ENCODE data around the gene PCDH1.
"Not testable (repeated sequence)": the region's sequence is repeated elsewhere in the genome, so short reads cannot be mapped to it uniquely, and the experiment has no call there.

PCDH1 gene

DNA sequence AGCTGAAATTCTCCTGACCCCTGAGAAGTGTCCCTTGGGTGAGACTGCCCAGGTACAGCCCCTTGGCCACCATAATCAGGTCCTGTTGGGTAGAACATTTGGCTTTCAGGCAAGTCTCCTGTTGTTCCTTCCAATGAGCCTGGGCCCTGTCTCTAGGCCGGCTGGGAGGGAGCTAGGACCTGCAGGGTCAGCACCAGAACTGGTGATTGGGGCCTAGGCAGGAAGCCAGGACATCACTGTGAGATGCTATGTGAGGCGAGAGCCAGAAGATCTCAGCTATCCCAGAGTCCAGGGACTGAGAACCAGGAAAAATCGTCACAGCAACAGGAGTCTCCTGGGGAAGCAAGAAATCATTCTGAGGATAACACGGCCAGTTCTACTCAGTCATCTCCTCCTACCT, 51.5 kb downstream of the PCDH1 start:
- no peak overlapping the region for H3K27ac ChIP-seq (ENCODE audit: low read depth, low read length)
- no peak overlapping the region for H3K4me3 ChIP-seq (ENCODE audit: low read length)
- no peak overlapping the region for H3K9ac ChIP-seq (ENCODE audit: low read length)

GRCh38 chr5:141825791-141826560, 52.2 kb downstream of the PCDH1 start:
- no peak overlapping the region for H3K9ac ChIP-seq (ENCODE audit: low read length)
- no peak overlapping the region for H3K4me3 ChIP-seq (ENCODE audit: low read length)
- H3K36me3 ChIP-seq (ENCODE audit: control insufficient read depth, insufficient read depth, low read length) = no peaks in the 10 kb centered on the region
- H3K27me3 ChIP-seq (ENCODE audit: control insufficient read depth, insufficient read depth, low read length) = no peaks in the 10 kb centered on the region
- H3K27ac ChIP-seq (ENCODE audit: low read depth, low read length) = no peak overlapping the region
- H3K4me1 ChIP-seq (ENCODE audit: control insufficient read depth, insufficient read depth, low read length) = no peaks in the 10 kb centered on the region

More for the DNA sequence above, 51.5 kb downstream of the PCDH1 start:
- no peaks in the 10 kb centered on the region for H3K4me1 ChIP-seq (ENCODE audit: control insufficient read depth, insufficient read depth, low read length)
- no peaks in the 10 kb centered on the region for H3K36me3 ChIP-seq (ENCODE audit: control insufficient read depth, insufficient read depth, low read length)
- H3K27me3 ChIP-seq (ENCODE audit: control insufficient read depth, insufficient read depth, low read length) = no peaks in the 10 kb centered on the region

DNA sequence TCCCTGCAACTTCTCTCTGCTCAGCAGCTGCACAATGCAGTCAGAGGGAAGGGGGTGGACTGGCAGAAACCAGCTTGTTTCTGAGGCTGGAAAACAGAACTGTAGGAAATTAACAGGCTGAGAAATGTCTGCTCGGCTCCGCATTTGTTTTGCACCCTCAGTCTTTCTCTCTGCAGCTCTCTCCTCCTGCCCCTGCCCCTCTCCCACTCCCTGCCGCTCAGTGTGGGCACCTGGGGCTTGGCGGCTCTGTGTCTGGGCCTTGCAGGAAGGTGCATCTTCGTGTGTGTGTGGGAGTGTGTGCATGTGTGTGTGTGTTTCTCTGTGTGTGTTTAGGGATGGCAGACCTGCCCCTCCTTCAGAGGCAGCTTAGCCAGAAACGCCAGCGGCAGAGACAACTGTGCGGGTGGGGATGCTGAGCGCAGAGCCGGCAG, 53.0 kb downstream of the PCDH1 start:
- H3K36me3 ChIP-seq (ENCODE audit: control insufficient read depth, insufficient read depth, low read length) = no peaks in the 10 kb centered on the region
- H3K4me3 ChIP-seq (ENCODE audit: low read length) = no peak overlapping the region
- H3K27me3 ChIP-seq (ENCODE audit: control insufficient read depth, insufficient read depth, low read length) = no peaks in the 10 kb centered on the region
- H3K9ac ChIP-seq (ENCODE audit: low read length) = no peak overlapping the region
- H3K4me1 ChIP-seq (ENCODE audit: control insufficient read depth, insufficient read depth, low read length) = no peaks in the 10 kb centered on the region
- H3K27ac ChIP-seq (ENCODE audit: low read depth, low read length) = no peak overlapping the region

DNA sequence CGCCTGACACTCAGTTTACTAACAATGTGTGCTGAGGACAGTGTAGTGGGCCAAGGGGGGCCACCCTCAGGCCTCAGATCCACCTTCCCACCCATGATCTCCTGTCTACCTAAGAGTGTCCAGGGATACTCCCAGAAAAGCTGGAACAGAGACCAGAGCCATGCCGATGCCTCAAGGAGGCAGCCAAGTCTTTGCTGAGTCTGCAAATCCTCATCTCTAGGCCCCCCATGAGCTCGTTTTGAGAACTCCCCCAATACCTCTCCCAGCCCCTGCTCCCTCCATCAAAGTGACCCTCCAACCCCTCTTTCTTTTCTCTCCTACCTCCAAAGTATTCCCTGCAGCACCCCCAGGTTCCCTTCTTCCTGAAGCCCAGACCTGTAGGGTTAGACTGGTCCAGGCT, 53.5 kb downstream of the PCDH1 start:
- Histone ChIP-seq H3K9ac (ENCODE audit: low read length) (no peak overlapping the region), H3K4me3 (ENCODE audit: low read length) (no peak overlapping the region), H3K36me3 (ENCODE audit: control insufficient read depth, insufficient read depth, low read length) (no peaks in the 10 kb centered on the region), H3K4me1 (ENCODE audit: control insufficient read depth, insufficient read depth, low read length) (no peaks in the 10 kb centered on the region), H3K27ac (ENCODE audit: low read depth, low read length) (no peak overlapping the region), H3K27me3 (ENCODE audit: control insufficient read depth, insufficient read depth, low read length) (no peaks in the 10 kb centered on the region)

DNA sequence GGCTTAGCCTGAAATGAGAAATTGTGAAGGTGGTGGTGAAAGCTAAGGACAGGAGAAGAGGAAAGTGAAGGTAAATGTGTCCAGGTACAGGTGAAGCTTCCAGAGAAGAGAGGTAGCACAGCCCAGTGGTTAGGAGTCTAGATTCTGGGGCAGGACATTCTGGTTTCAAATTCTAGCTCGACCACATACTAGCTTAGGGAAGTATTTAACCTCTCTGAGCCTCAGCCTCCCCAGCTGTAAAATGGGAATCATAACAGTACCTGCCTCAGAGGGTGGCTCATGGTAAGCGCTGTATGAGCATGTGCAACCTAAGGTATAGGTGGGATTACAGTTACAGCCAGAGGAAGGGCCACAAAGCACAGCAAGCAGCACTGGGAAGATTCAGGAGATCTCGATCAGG, 55.2 kb downstream of the PCDH1 start:
- no peaks in the 10 kb centered on the region for H3K36me3 ChIP-seq (ENCODE audit: control insufficient read depth, insufficient read depth, low read length)
- H3K4me3 ChIP-seq (ENCODE audit: low read length) = no peak overlapping the region
- no peaks in the 10 kb centered on the region for H3K27me3 ChIP-seq (ENCODE audit: control insufficient read depth, insufficient read depth, low read length)
- H3K27ac ChIP-seq (ENCODE audit: low read depth, low read length) = no peak overlapping the region
- H3K4me1 ChIP-seq (ENCODE audit: control insufficient read depth, insufficient read depth, low read length) = no peaks in the 10 kb centered on the region
- no peak overlapping the region for H3K9ac ChIP-seq (ENCODE audit: low read length)

- Histone ChIP-seq H3K4me3 (ENCODE audit: low read length) (no peak overlapping the region), H3K4me1 (ENCODE audit: control insufficient read depth, insufficient read depth, low read length) (no peaks in the 10 kb centered on the region), H3K27ac (ENCODE audit: low read depth, low read length) (no peak overlapping the region), H3K9ac (ENCODE audit: low read length) (no peak overlapping the region), H3K36me3 (ENCODE audit: control insufficient read depth, insufficient read depth, low read length) (no peaks in the 10 kb centered on the region), H3K27me3 (ENCODE audit: control insufficient read depth, insufficient read depth, low read length) (no peaks in the 10 kb centered on the region)
Observed at GRCh38 chr5:141822144-141822543, 56.1 kb downstream of the PCDH1 start.

- Histone ChIP-seq H3K4me3 (ENCODE audit: low read length) (no peak overlapping the region), H3K27me3 (ENCODE audit: control insufficient read depth, insufficient read depth, low read length) (no peaks in the 10 kb centered on the region), H3K27ac (ENCODE audit: low read depth, low read length) (no peak overlapping the region), H3K9ac (ENCODE audit: low read length) (no peak overlapping the region), H3K36me3 (ENCODE audit: control insufficient read depth, insufficient read depth, low read length) (no peaks in the 10 kb centered on the region), H3K4me1 (ENCODE audit: control insufficient read depth, insufficient read depth, low read length) (no peaks in the 10 kb centered on the region)
Observed at GRCh38 chr5:141821430-141821925, 56.7 kb downstream of the PCDH1 start.

GRCh38 chr5:141820686-141821085, 57.5 kb downstream of the PCDH1 start:
- not testable (repeated sequence) for H3K4me3 ChIP-seq (ENCODE audit: low read length); H3K27ac ChIP-seq (ENCODE audit: low read depth, low read length); H3K27me3 ChIP-seq (ENCODE audit: control insufficient read depth, insufficient read depth, low read length); H3K4me1 ChIP-seq (ENCODE audit: control insufficient read depth, insufficient read depth, low read length); H3K9ac ChIP-seq (ENCODE audit: low read length); H3K36me3 ChIP-seq (ENCODE audit: control insufficient read depth, insufficient read depth, low read length)

GRCh38 chr5:141817631-141818030, 60.6 kb downstream of the PCDH1 start:
- no peak overlapping the region for H3K27ac ChIP-seq (ENCODE audit: low read depth, low read length)
- no peaks in the 10 kb centered on the region for H3K27me3 ChIP-seq (ENCODE audit: control insufficient read depth, insufficient read depth, low read length)

GRCh38 chr5:141816598-141817399, 61.4 kb downstream of the PCDH1 start:
- H3K27me3 ChIP-seq (ENCODE audit: control insufficient read depth, insufficient read depth, low read length) = no peaks in the 10 kb centered on the region
- H3K36me3 ChIP-seq (ENCODE audit: control insufficient read depth, insufficient read depth, low read length) = no peaks in the 10 kb centered on the region
- no peaks in the 10 kb centered on the region for H3K4me1 ChIP-seq (ENCODE audit: control insufficient read depth, insufficient read depth, low read length)
- H3K9ac ChIP-seq (ENCODE audit: low read length) = no peak overlapping the region
- H3K4me3 ChIP-seq (ENCODE audit: low read length) = no peak overlapping the region
- H3K27ac ChIP-seq (ENCODE audit: low read depth, low read length) = no peak overlapping the region

More at GRCh38 chr5:141817631-141818030, 60.6 kb downstream of the PCDH1 start:
- no peaks in the 10 kb centered on the region for H3K36me3 ChIP-seq (ENCODE audit: control insufficient read depth, insufficient read depth, low read length)
- H3K4me1 ChIP-seq (ENCODE audit: control insufficient read depth, insufficient read depth, low read length) = no peaks in the 10 kb centered on the region
- no peak overlapping the region for H3K4me3 ChIP-seq (ENCODE audit: low read length)
- no peak overlapping the region for H3K9ac ChIP-seq (ENCODE audit: low read length)

DNA sequence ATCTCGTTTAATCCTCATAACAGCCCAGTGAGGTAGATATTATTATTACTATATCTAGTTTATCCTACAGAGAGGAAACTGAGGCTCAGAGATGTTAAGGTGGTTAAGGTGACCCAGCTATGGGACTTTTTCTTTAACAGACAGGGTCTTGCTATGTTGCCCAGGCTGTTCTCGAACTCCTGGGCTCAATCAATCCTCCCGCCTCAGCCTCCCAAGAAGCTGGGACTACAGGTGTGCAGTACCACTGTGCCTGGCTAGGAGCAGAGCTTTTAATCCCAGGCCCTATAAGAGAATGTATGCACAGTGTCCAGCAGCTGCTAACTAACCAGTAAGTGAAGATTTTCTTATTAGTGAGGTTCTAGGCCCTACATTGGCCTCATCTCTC, 62.4 kb downstream of the PCDH1 start:
- no peak overlapping the region for H3K27ac ChIP-seq (ENCODE audit: low read depth, low read length)
- no peaks in the 10 kb centered on the region for H3K4me1 ChIP-seq (ENCODE audit: control insufficient read depth, insufficient read depth, low read length)
- H3K9ac ChIP-seq (ENCODE audit: low read length) = no peak overlapping the region

DNA sequence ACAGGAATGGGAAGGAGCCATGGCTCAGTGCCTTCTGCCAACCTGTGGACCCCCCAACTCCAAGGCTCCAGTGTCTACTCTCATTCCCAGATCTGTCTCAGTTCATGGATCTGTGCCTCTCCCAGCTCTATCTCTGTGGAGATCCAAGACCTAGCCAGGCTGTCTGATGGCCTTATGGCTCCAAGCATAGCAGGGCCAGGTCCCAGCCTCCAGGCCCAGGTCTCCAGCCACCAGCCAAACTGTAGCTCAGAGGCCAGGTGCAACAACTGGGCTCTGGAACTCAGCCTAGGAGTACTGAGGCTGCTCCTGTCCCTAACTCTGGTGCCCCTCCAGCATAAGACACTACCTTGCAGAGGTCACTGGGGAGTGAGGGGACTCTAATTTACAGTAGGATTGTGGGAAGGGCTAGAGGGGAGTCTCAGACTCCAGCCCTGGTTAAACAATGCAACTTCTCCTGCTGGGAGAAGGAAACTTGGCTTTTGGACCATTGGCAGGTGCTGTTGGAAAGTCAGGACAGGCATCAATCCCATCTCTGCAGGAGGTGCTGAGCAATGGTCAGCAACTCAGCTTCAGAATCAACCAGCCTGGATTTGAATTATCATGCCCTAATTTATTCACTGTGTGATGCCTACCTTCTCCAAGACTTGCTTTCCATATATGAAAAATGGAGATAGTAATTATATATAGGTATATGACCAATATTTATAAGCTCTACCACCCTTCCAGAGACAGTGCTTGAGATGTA, 63.0 kb downstream of the PCDH1 start:
- Histone ChIP-seq H3K4me3 (ENCODE audit: low read length) (no peak overlapping the region), H3K27me3 (ENCODE audit: control insufficient read depth, insufficient read depth, low read length) (peaks cover 3% of the 10 kb centered on the region), H3K9ac (ENCODE audit: low read length) (no peak overlapping the region), H3K27ac (ENCODE audit: low read depth, low read length) (no peak overlapping the region), H3K4me1 (ENCODE audit: control insufficient read depth, insufficient read depth, low read length) (no peaks in the 10 kb centered on the region), H3K36me3 (ENCODE audit: control insufficient read depth, insufficient read depth, low read length) (no peaks in the 10 kb centered on the region)

More for the DNA sequence above, 62.4 kb downstream of the PCDH1 start:
- no peaks in the 10 kb centered on the region for H3K36me3 ChIP-seq (ENCODE audit: control insufficient read depth, insufficient read depth, low read length)
- H3K4me3 ChIP-seq (ENCODE audit: low read length) = no peak overlapping the region
- peaks cover 3% of the 10 kb centered on the region for H3K27me3 ChIP-seq (ENCODE audit: control insufficient read depth, insufficient read depth, low read length)

Data from rectal smooth muscle tissue (tissue), 1 donor.